ENCODE results near the gene PAEP. TPM values are rescaled to one million over a fixed set of nuclear protein-coding genes. Genes with fewer than 3 reads are reported as not detected.

PAEP gene
- total and polyA plus RNA-seq, 9 donors, result 0.41 to 8.8 (median 1.2) TPM; not detected in 2

GRCh38 chr9:135581636-135582426, 20.3 kb downstream of the PAEP start:
- H3K36me3 ChIP-seq, result no peaks in the 10 kb centered on the region
- H3K27me3 ChIP-seq, result no peaks in the 10 kb centered on the region
- TF ChIP-seq EP300 (IDR thresholded peaks at IDR 0.05), result no peak
- TF ChIP-seq CTCF (IDR thresholded peaks at IDR 0.05), result no peak
- no peak for TF ChIP-seq POLR2A (IDR thresholded peaks at IDR 0.05)
- no peaks in the 10 kb centered on the region for H3K9me3 ChIP-seq
- H3K4me3 ChIP-seq, result no peak overlapping the region
- no peak for DNase-seq
- no peak overlapping the region for H3K27ac ChIP-seq
- intact Hi-C loops (cut with DNase I), result loop anchor here in 1 of 4 donors (2.0 kb wide), 1 partner anchor 25 kb away; no protein-coding TSS in a partner anchor
- WGBS, 3 donors, result 82 to 85% (median 84%) methylated on average over 18 of the region's 18 CpGs
- no peaks in the 10 kb centered on the region for H3K4me1 ChIP-seq (ENCODE audit: insufficient read depth)

DNA sequence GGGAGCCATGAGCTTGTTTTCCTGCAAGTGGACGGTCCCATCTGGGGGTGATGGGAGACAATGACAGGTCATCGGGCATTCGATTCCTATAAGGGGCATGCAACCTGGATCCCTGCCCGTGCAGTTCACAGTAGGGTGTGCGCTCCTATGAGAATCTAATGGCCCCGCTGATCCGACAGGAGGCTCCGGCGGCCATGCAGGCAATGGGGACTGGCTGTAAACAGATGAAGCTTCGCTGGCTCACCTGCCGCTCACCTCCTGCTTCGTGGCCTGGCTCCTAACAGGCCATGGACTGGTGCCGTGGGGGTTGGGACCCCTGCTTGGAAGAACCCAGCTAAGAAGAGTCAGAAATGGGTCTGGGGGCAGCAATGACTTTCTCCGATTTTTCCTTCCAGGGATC, 21.0 kb downstream of the PAEP start:
- Histone ChIP-seq H3K36me3 (no peaks in the 10 kb centered on the region), H3K4me3 (no peak overlapping the region), H3K27me3 (no peaks in the 10 kb centered on the region), H3K9me3 (no peaks in the 10 kb centered on the region), H3K4me1 (ENCODE audit: insufficient read depth) (no peaks in the 10 kb centered on the region), H3K27ac (no peak overlapping the region)
- DNase-seq, result no peak
- intact Hi-C loops (cut with DNase I), result loop anchor here in 1 of 4 donors (2.0 kb wide), 1 partner anchor 24 kb away; no protein-coding TSS in a partner anchor
- 88 to 90% (median 89%) methylated on average over 14 of the region's 14 CpGs for WGBS, 3 donors
- TF ChIP-seq POLR2A (IDR thresholded peaks at IDR 0.05) (no peak), EP300 (IDR thresholded peaks at IDR 0.05) (no peak), CTCF (IDR thresholded peaks at IDR 0.05) (no peak)

DNA sequence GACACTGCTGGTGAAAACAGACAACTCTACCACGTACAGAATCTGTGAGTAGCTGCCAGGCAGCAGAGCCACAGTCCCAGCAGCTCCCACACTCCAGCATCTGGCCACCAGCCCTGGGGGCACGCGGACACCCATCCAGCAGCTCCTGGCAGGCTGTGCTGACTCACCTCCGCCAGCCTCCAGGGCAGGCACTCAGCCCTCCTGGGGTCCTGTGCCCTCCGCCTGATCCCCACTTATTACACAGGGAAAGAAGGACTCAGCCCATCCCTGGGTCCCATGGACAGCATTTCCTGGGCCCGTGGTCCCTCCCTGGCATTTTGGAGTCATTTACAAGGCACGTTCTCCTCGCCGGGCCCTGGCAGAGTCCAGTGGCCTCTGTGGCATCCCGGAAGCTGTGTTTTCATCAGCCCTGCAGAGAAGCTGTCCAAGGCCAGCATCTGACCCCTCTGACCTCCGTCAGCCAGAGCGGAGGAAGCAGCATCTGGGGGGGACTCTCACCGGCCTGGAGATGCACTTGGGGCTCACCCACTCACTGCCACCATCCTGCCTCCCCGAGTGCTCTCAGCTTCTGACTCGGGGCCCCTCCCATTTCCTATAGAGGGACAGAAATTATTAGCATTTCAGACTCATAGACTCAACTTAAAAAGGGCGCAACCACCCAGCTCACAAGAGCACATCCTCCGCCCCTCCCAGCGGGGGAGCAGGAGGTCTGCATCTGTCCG, 21.6 kb downstream of the PAEP start:
- intact Hi-C loops (cut with DNase I), result loop anchor here in 1 of 4 donors (2.0 kb wide), 1 partner anchor 24 kb away; no protein-coding TSS in a partner anchor
- no peak overlapping the region for H3K27ac ChIP-seq
- no peak overlapping the region for H3K4me3 ChIP-seq
- no peak for DNase-seq
- 58 to 68% (median 62%) methylated on average over 19 of the region's 19 CpGs for WGBS, 3 donors
- H3K4me1 ChIP-seq (ENCODE audit: insufficient read depth), result no peaks in the 10 kb centered on the region
- H3K27me3 ChIP-seq, result no peaks in the 10 kb centered on the region
- no peaks in the 10 kb centered on the region for H3K36me3 ChIP-seq
- no peak for TF ChIP-seq CTCF (IDR thresholded peaks at IDR 0.05)
- no peak for TF ChIP-seq POLR2A (IDR thresholded peaks at IDR 0.05)
- no peak for TF ChIP-seq EP300 (IDR thresholded peaks at IDR 0.05)
- no peaks in the 10 kb centered on the region for H3K9me3 ChIP-seq

DNA sequence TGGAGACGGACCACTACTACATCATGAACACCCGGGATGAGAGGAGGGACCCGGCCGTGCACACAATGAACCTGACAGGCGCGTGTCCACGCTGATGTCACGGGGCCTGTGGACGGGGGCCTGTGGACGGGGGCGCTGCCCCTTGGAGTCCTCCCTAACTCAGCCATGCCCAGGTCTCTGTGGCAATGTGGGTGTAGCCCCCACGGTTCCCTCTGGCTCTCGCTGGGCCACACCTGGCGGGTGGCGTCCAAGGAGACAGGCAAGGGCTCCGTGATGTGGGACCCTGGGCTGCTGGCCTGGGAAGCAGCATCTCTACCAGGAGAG, 22.1 kb downstream of the PAEP start:
- no peak overlapping the region for H3K4me3 ChIP-seq
- H3K9me3 ChIP-seq, result no peaks in the 10 kb centered on the region
- no peak overlapping the region for H3K27ac ChIP-seq
- intact Hi-C loops (cut with DNase I), result loop anchor here in 1 of 4 donors (2.0 kb wide), 1 partner anchor 23 kb away; no protein-coding TSS in a partner anchor
- no peaks in the 10 kb centered on the region for H3K4me1 ChIP-seq (ENCODE audit: insufficient read depth)
- DNase-seq, result no peak
- H3K27me3 ChIP-seq, result no peaks in the 10 kb centered on the region
- TF ChIP-seq POLR2A (IDR thresholded peaks at IDR 0.05) (no peak), EP300 (IDR thresholded peaks at IDR 0.05) (no peak), CTCF (IDR thresholded peaks at IDR 0.05) (no peak)
- 79 to 90% (median 87%) methylated on average over 11 to 16 of the region's 16 CpGs for WGBS, 3 donors
- H3K36me3 ChIP-seq, result no peaks in the 10 kb centered on the region

All from ovary (tissue), 9 donors.